Heart left ventricle (tissue), 13 donors: Measurements from ENCODE around the gene SCGB1C1.
"Not testable (repeated sequence)": the region's sequence is repeated elsewhere in the genome, so short reads cannot be mapped to it uniquely, and the experiment has no call there.

ENCODE experiments used
- POLR2A ChIP-seq, 2 donors: fragments of 450-650 bp; IDR thresholded peaks; one replicate each; pipeline ENCODE4 v1.6.1; 2017; ENCODE audit warnings: antibody characterized with exemption in 2 of 2, mild to moderate bottlenecking in 2 of 2, moderate library complexity in 2 of 2
- TF ChIP-seq, protein P1 (sequence below), 12 donors: fragments of 200-600 bp; sonication (generic) in 4 of 12; IDR thresholded peaks; one replicate each; pipeline versions ENCODE4 v1.5.0 to v1.8.0; 2018 to 2022; ENCODE audit warnings: antibody characterized with exemption in 12 of 12, mild to moderate bottlenecking in 5 of 12
- donor health status: ischemic (EF 13 %, LVEDD 7.1; RV severe dilation, severe dysfunction).
- donor health status: DM: no; HTN: yes; CAD: no.
- donor health status: DM: no; HTN: no; CAD: no.
- donor health status: ischemic (EF 25% LVEDD 6.9; RV normal size, moderate dysfunction).
- donor health status: ischemic (EF 25% LVEDD 5.7; RV mildly dilated, moderate dysfunction).
- donor health status: ischemic (EF 35%, LVEDD 5.7; RV mildly dilated, moderate dysfunction).
- donor health status: nonischemic (EF 11% LVEDD 7.7; RV severe dilation, severe dysfunction).
- donor health status: DM: yes; HTN: yes; CAD: no.
- donor health status: PGD.
- donor health status: ischemic (EF 29% LVEDD 5.4; RV normal size, mild dysfunction).
- donor health status: nonischemic (EF 23%, LVEDD 6.1; RV moderate dilation, normal function).

DNA sequence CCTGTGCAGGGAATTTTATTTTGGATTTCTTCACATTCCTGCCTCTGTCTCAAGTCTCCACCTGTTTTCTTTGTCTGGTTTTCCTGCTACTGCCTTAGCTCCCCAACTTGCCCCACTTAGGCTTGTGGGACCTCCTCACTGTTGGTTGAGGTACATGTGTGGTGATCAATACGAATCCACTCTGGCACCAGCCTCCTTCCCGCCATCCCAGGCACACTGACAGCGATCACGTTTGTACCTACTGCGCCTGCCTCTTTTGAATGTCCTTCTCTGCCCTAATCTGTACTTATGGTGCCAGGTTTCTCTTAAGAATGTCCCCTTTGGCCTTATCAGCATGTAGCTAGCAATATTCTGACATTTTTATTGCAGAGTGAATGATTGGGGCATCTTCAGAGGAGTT is 2.3 kb upstream of the SCGB1C1 start:
- TF ChIP-seq POLR2A (IDR thresholded peaks at IDR 0.05) = not testable (repeated sequence)
- TF ChIP-seq, protein P1, sequence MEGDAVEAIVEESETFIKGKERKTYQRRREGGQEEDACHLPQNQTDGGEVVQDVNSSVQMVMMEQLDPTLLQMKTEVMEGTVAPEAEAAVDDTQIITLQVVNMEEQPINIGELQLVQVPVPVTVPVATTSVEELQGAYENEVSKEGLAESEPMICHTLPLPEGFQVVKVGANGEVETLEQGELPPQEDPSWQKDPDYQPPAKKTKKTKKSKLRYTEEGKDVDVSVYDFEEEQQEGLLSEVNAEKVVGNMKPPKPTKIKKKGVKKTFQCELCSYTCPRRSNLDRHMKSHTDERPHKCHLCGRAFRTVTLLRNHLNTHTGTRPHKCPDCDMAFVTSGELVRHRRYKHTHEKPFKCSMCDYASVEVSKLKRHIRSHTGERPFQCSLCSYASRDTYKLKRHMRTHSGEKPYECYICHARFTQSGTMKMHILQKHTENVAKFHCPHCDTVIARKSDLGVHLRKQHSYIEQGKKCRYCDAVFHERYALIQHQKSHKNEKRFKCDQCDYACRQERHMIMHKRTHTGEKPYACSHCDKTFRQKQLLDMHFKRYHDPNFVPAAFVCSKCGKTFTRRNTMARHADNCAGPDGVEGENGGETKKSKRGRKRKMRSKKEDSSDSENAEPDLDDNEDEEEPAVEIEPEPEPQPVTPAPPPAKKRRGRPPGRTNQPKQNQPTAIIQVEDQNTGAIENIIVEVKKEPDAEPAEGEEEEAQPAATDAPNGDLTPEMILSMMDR (IDR thresholded peaks at IDR 0.05) = not testable (repeated sequence)
